ENCODE measurements around the gene AFF3. TPM values are rescaled to one million over a fixed set of nuclear protein-coding genes. Genes with fewer than 3 reads are reported as not detected.

Gene AFF3
- total RNA-seq, 4 donors from 2014 or later = 2.1 to 7.3 (median 3.5) TPM

DNA sequence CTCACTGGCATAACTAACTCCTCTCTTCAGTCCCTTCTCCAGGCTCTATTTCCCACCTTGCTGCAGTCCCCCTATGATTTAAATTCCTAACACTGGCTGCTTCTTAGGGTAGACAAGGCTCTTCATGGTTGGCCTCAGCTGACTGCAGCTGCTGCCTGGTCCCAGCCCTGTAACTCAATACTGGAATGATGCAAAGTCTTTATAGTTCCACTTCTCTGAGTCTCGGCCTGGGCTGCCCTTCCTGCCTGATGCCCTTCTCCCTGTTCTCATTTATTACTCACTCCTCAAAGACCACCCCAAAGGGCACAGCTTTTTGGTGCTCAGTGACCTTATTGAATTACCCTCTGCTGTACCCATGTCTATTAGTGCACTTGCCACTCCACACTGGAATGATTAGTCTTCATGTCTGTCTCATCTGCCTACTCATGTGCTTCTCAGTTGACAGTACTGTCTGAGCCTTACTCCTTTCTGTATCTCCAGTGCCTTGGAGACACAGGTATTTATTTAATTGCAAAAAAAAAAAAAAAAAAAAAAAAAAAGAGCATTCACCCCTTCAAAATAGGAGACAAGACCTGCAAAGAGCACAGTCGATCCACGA lies 453.1 kb downstream of the AFF3 start:
- H3K4me3 ChIP-seq (ENCODE audit: low read depth, poor library complexity, severe bottlenecking) = no peak overlapping the region
- WGBS, 2 donors = 81 to 85% methylated on average over 3 of the region's 3 CpGs
- TF ChIP-seq POLR2A (IDR thresholded peaks at IDR 0.05) = no peak
- no peak for DNase-seq (ENCODE audit: low spot score in 2 of 2)
- intact Hi-C loops (cut with DNase I; ENCODE audit: low total_unique reads) = no loop called here

- 72 to 77% methylated on average over 6 of the region's 6 CpGs for WGBS, 2 donors
- TF ChIP-seq, protein P1, sequence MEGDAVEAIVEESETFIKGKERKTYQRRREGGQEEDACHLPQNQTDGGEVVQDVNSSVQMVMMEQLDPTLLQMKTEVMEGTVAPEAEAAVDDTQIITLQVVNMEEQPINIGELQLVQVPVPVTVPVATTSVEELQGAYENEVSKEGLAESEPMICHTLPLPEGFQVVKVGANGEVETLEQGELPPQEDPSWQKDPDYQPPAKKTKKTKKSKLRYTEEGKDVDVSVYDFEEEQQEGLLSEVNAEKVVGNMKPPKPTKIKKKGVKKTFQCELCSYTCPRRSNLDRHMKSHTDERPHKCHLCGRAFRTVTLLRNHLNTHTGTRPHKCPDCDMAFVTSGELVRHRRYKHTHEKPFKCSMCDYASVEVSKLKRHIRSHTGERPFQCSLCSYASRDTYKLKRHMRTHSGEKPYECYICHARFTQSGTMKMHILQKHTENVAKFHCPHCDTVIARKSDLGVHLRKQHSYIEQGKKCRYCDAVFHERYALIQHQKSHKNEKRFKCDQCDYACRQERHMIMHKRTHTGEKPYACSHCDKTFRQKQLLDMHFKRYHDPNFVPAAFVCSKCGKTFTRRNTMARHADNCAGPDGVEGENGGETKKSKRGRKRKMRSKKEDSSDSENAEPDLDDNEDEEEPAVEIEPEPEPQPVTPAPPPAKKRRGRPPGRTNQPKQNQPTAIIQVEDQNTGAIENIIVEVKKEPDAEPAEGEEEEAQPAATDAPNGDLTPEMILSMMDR (IDR thresholded peaks at IDR 0.05) = no peak
- no peak for TF ChIP-seq POLR2A (IDR thresholded peaks at IDR 0.05)
- H3K4me3 ChIP-seq (ENCODE audit: low read depth, poor library complexity, severe bottlenecking) = no peak overlapping the region
- intact Hi-C loops (cut with DNase I; ENCODE audit: low total_unique reads) = no loop called here
- no peak for DNase-seq (ENCODE audit: low spot score in 2 of 2)
Observed at GRCh38 chr2:99688699-99689098, 453.7 kb downstream of the AFF3 start.

DNA sequence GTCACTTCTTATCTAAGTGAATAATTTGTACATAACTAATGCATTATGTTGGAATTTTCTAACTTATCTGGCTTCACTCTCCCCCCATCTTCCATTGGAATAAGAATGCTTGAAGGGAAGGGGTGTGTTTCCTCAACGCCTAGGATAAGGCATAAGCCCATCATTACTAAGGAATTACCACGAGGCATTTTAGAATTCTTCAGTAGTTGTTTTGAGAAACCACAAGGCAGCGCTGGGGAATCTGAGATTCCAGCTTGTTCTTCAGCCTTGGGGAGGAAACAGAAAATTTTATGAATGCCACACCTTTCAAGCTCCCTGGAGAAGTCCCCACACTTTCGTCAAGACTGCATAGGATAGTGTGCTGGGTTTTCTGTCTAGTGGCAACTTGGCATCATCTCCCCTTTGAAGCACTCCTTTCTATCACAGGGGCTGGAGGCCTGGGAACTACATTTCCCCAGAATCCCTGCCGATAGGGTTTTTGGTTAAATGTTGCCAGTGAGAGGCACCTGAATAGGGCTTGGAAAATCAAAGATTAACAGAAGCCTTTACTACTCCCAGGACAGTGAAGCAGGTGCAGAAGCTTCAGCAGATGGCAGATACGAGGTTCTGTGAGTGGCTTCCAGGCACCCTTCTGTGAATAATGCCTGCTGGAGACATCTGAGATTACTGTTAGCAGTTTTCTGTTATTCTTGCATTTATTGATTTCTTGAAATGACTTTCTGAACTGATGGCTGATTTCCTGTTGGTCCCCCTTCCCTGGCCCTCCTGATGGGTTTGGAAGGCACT lies 459.9 kb downstream of the AFF3 start:
- intact Hi-C loops (cut with DNase I; ENCODE audit: low total_unique reads) = no loop called here
- TF ChIP-seq, protein P1 (IDR thresholded peaks at IDR 0.05) = no peak
- no peak for TF ChIP-seq POLR2A (IDR thresholded peaks at IDR 0.05)
- DNase-seq (ENCODE audit: low spot score in 2 of 2) = no peak
- 57 to 66% methylated on average over 6 of the region's 6 CpGs for WGBS, 2 donors
- H3K4me3 ChIP-seq (ENCODE audit: low read depth, poor library complexity, severe bottlenecking) = no peak overlapping the region

DNA sequence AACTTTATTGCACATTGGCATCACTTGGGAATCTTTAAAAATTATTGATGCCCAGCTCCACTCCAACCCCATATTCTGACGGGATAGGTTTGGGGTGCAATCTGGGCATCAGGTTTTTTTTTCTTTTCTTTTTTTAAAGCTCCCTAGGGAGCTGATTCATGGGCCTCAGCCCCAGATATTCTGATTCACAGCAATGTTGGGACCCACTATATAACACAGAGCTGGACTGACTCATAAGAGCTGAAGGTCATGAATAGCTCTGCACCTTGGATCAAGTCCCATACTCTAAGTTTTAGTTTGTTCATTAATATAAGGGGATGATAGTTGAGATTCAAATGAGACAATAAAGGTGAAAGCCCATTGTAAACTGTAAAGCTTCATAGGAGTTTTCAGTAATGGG lies 461.4 kb downstream of the AFF3 start:
- TF ChIP-seq, protein P1 (IDR thresholded peaks at IDR 0.05) = no peak
- no peak for TF ChIP-seq POLR2A (IDR thresholded peaks at IDR 0.05)
- DNase-seq (ENCODE audit: low spot score in 2 of 2) = no peak
- 73 to 92% methylated on average over 1 of the region's 1 CpG for WGBS, 2 donors

GRCh38 chr2:99679518-99679917 lies 462.9 kb downstream of the AFF3 start:
- no peak for DNase-seq (ENCODE audit: low spot score in 2 of 2)
- intact Hi-C loops (cut with DNase I; ENCODE audit: low total_unique reads) = no loop called here
- no peak for TF ChIP-seq POLR2A (IDR thresholded peaks at IDR 0.05)
- TF ChIP-seq, protein P1 (IDR thresholded peaks at IDR 0.05) = no peak
- no peak overlapping the region for H3K4me3 ChIP-seq (ENCODE audit: low read depth, poor library complexity, severe bottlenecking)

More for the DNA sequence above, 461.4 kb downstream of the AFF3 start:
- H3K4me3 ChIP-seq (ENCODE audit: low read depth, poor library complexity, severe bottlenecking) = no peak overlapping the region
- intact Hi-C loops (cut with DNase I; ENCODE audit: low total_unique reads) = no loop called here

DNA sequence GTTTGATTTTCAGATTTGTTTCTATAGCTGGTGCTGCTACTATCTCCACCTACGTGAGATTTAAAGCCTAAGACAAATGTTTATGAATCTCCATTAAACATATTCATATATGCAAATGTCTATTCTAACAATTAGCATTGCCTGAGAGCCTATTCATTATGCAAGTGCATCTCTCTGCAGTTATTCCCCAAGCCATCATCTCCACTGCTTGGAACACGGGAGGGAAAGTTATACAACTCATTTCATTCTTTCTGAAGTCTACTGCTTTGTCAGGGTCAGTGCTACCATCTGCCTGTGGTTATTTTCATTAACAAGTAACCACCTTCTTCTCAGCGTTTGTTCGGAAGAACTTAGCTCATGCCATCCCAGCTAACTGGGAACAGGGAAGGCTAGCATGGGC lies 463.8 kb downstream of the AFF3 start:
- no peak overlapping the region for H3K4me3 ChIP-seq (ENCODE audit: low read depth, poor library complexity, severe bottlenecking)
- 70 to 93% methylated on average over 4 of the region's 4 CpGs for whole genome bisulfite sequencing, 2 donors
- intact Hi-C loops (cut with DNase I; ENCODE audit: low total_unique reads) = no loop called here
- no peak for DNase-seq (ENCODE audit: low spot score in 2 of 2)
- no peak for TF ChIP-seq POLR2A (IDR thresholded peaks at IDR 0.05)
- TF ChIP-seq, protein P1 (IDR thresholded peaks at IDR 0.05) = no peak

Data from lower leg skin (tissue), 4 donors.